Suppressor macrophage (primary cell): Measurements from ENCODE around the gene ZNF577.
"Not testable (repeated sequence)": the region's sequence is repeated elsewhere in the genome, so short reads cannot be mapped to it uniquely, and the experiment has no call there.

Experiments used
- DNase-seq, 4 experiments: peaks; one replicate each; pipeline ENCODE4 v3.0.0-alpha.2; 2020 to 2022
- total RNA-seq, 17 experiments: gene quantifications; one replicate each; lab custom pipeline; 2026; ENCODE audit warnings: mixed read lengths in 6 of 17, inconsistent platforms in 3 of 17; lab: John Stamatoyannopoulos, UW

The ZNF577 gene
- 1.6 to 16.4 (median 7.3) reads per million in 17 experiments for total RNA-seq

DNA sequence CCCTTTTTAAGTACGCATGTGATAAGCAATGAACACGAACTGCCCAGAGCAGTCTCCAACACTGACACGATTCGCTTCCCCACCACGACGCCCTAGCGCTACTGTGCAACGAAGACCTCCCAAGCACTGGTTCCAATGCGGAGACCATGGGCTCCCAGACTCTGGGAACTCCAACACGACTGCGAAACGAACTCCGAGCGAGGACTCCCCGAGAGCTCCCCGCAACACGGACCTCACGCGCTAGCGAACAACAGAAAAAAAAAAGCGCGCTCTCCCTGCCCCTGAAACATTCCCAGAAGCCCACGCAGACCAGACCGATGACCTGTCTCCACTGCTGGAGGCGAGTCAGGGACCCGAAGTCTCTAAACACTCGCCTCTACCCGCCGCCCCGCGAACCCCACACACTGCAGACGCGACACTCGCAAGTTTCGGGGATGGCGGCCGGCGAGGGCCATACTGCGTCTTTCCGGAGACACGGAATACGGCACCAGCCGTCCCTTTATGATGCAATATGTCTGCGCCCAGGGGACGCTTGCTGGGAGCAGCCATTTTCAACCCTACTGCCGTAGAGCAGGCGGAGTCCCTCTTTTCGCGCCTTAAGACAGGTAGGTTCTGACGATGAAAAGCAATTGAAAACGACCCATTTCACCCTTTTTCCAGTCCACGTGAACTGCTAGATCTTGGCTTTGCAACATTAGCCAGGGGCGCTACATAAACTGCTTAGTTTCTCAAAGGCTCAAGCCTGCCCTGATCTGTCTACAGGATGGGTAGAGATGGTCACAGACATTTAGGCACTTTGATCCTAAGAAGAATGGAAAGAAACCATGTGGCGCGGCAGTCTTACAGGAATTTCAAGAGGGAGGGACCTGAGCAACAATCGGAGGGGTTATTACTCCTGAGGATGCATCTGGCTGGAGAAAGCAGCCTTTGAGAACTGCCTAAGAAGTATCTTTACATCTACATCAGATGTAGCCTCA lies at the start of gene ZNF577:
Gene ZNF577 (minus strand): TSS at position 430 of the 977 bp plus-strand sequence. CDS start 7,569 bp downstream, outside the sequence.
- peak; percentile 81 to 95 (median 88) for DNase-seq

- no peak for DNase-seq
These were observed 44.2 kb upstream of the ZNF577 start for GRCh38 chr19:51931921-51932320.

- no peak for DNase-seq
These were observed 40.1 kb upstream of the ZNF577 start for GRCh38 chr19:51927859-51928258.

GRCh38 chr19:51926784-51927741 lies 39.3 kb upstream of the ZNF577 start, which contains the start of gene ZNF613:
Gene ZNF613, plus strand, starts transcription at chr19:51927472. Its CDS starts 8,749 bp downstream, at chr19:51936221.
- DNase-seq = peak; percentile 91 to 95 (median 93)

DNA sequence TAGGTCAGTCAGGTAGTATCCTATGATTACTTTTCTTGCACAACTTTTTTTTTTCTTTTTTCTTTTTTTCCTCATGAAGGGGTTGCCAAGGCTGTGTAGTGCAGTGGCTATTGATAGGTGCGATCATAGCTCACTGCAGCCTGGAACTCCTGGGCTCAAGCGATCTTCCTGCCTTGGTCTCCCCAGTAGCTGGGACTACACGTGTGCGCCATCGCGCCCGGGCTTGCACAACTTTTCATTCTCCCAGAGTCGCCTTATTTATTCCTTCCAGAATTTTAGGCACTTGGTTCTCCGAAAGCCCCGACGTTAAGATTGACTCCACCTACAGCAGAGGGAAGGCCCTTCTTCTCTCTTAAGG lies 38.7 kb upstream of the ZNF577 start:
- no peak for DNase-seq

- DNase-seq = peak in 1 of 4 experiments; percentile 11
These were observed 34.2 kb upstream of the ZNF577 start for GRCh38 chr19:51921949-51922348.

DNA sequence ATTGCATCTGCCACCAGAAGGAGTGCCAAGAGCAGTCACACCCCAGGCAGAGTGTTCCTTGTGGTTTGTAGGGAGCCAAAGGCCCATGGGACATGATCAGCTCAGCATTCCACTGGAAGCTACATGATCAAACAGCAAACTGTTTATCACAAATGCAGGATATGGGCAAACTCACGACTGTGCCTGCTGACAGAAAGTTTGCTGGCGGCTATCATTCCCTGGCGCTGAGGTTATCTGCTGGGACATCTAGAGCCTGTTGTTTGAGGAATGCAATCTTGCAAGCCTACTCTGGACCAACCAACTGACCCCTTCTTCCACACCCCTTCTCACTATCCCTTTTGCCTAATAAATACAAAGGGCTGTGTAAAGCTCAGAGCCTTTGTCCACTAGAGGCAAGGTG lies 31.9 kb upstream of the ZNF577 start:
- DNase-seq = no peak

DNA sequence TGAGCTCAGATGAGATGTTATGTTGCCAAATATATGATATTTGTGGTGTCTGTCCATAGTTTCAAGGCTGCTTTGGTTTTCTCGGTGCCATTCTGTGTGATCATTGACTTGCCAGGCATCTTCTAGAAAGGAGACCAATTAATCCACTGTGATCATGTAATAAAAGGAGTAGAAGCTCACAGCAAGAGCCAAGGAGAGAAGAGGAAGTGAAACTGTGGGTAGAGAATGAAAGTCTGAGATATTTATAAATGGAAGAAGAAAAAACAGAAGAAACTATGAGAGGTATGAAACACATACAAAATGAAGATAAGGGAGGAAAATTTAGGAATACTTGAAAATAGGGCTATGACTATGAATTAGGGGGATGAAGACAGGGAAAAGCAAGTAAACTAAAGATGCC lies 28.4 kb upstream of the ZNF577 start:
- no peak for DNase-seq

DNA sequence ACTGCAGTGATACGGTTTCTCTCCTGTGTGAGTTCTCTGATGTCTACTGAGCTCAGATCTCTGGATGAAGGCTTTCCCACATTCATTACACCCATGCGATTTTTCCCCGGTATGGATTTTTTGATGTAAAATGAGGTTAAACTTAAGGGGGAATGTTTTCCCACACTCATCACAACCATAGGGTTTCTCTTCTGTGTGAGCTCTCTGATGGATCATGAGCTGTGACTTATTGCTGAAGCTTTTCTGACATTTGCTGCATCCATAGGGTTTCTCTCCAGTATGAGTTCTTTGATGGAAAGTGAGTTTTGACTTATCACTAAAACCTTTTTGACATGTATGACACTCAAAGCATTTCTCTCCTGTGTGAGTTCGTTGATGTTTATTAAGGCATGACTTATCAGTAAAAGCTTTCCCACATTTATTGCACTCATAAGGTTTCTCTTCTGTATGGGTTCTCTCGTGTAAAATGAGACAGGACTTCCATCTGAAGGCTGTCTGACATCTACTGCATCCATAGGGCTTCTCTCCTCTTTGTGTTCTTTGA lies 27.6 kb upstream of the ZNF577 start:
- no peak for DNase-seq

DNA sequence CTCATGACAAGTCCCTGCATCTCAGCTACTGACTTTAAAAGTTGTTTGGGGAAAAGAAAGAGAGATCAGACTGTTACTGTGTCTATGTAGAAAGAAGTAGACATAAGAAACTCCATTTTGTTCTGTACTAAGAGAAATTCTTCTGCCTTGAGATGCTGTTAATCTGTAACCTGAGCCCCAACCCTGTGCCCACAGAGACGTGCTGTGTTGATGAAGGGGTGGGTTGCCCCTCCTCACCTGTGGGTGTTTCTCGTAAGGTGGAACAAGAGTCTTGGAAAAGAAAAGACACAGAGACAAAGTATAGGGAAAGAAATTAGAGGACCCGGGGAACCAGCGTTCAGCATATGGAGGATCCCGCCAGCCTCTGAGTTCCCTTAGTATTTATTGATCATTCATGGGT lies 20.2 kb upstream of the ZNF577 start:
- DNase-seq = not testable (repeated sequence)

DNA sequence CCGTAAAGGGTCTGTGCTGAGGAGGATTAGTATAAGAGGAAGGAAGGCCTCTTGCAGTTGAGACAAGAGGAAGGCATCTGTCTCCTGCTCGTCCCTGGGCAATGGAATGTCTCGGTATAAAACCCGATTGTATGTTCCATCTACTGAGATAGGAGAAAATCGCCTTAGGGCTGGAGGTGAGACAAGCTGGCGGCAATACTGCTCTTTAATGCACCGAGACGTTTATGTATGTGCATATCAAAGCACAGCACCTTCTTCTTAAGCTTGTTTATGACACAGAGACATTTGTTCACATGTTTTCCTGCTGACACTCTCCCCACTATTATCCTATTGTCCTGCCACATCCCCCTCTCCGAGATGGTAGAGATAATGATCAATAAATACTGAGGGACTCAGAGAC lies 18.4 kb upstream of the ZNF577 start:
- DNase-seq = not testable (repeated sequence)

DNA sequence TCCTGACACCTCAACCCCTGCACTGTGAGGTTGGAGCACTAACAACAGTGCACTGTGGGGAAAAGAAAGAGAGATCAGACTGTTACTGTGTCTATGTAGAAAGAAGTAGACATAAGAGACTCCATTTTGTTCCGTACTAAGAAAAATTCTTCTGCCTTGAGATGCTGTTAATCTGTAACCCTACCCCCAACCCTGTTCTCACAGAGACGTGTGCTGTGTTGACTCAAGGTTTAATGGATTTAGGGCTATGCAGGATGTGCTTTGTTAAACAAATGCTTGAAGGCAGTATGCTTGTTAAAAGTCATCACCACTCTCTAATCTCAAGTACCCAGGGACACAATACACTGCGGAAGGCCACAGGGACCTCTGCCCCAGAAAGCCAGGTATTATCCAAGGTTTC lies 17.9 kb upstream of the ZNF577 start:
- DNase-seq = not testable (repeated sequence)

- no peak for DNase-seq
These were observed 17.5 kb upstream of the ZNF577 start for GRCh38 chr19:51905206-51905605.

- DNase-seq = peak; percentile 93 to 95 (median 94)
These were observed 16.8 kb upstream of the ZNF577 start, which contains the start of gene ZNF649 for GRCh38 chr19:51904331-51905165. Gene ZNF649, minus strand, starts transcription at chr19:51905017. Its CDS starts 4,910 bp downstream, at chr19:51900107.

GRCh38 chr19:51903192-51903591 lies 15.4 kb upstream of the ZNF577 start:
- DNase-seq = no peak

DNA sequence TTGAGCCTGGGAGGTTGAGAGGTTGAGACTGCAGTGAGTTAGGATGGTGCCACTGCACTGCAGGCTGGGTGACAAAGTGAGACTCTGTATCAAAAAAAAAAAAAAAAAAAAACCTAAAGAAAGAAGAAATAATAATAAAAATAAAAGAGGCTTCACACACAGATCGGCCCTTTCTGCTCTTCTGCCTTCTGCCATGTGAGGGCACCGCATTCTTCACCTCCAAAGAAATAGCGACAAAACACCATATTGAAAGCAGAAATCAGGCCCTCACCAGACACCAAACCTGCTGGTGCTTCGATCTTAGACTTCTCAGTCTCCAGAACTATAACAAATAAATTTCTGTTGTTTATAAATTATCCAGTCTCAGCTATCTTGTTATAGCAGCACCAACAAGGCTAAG lies 14.1 kb upstream of the ZNF577 start:
- DNase-seq = no peak

DNA sequence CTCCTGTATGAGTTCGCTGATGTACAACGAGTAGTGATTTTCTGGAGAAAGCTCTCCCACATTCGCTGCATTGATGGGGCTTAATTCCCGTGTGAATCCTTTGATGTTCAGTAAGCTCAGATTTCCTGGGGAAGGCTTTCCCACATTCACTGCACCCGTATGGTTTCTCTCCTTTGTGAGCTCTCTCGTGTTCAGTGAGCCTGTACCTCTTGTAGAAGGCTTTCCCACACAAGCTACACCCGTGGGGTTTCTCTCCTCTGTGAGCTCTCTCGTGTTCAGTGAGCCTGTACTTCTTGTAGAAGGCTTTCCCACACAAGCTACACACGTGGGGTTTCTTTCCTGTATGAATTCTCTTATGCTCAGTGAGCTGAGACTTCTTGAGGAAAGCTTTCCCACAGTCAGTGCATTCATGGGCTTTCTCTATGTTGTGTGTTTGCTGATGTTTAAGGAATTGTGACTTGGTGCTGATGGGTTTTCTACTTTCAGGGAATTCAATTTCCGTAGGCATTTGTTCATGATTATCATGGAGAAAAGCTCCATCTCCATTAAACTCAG lies 3.5 kb upstream of the ZNF577 start:
- no peak for DNase-seq

- DNase-seq = no peak
These were observed 2.2 kb upstream of the ZNF577 start for GRCh38 chr19:51889934-51890333.

- no peak for DNase-seq
These were observed 3.0 kb downstream of the ZNF577 start for GRCh38 chr19:51884713-51885112.

DNA sequence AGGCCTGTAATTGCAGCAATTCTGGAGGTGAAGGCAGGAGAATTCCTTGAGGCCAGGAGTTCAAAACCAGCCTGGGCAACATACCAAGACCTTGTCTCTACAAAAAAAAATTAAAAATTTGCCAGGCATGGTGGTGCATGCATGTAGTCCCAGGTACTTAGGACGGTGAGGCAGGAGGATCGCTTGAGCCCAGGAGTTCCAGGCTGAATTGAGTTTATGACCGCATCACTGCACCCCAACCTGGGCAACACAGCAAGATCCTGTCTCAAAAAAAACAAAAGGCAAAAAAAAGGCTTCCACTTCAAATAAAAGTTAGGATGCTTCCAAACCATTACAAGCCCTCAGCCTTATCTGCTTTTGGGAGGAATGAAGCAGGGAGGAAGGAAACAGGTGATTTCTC lies 5.2 kb downstream of the ZNF577 start:
- DNase-seq = no peak

DNA sequence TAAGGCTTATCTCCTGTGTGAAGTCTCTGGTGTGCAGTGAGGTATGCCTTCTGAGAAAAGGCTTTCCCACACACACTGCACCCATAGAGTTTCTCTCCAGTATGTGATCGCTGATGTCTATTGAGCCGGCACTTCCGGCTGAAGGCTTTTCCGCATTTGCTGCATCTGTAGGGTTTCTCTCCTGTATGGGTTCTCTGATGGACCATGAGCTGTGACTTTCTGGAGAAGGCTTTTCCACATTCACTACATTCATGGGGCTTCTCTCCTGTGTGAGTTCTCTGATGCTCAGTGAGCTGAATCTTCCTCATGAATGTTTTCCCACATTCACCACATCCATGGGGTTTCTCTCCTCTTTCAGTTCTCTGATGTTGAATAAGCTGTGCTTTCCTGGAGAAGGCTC lies 14.7 kb downstream of the ZNF577 start:
- DNase-seq = no peak
